ENCODE measurements around the gene COL4A1.

Gene COL4A1

DNA sequence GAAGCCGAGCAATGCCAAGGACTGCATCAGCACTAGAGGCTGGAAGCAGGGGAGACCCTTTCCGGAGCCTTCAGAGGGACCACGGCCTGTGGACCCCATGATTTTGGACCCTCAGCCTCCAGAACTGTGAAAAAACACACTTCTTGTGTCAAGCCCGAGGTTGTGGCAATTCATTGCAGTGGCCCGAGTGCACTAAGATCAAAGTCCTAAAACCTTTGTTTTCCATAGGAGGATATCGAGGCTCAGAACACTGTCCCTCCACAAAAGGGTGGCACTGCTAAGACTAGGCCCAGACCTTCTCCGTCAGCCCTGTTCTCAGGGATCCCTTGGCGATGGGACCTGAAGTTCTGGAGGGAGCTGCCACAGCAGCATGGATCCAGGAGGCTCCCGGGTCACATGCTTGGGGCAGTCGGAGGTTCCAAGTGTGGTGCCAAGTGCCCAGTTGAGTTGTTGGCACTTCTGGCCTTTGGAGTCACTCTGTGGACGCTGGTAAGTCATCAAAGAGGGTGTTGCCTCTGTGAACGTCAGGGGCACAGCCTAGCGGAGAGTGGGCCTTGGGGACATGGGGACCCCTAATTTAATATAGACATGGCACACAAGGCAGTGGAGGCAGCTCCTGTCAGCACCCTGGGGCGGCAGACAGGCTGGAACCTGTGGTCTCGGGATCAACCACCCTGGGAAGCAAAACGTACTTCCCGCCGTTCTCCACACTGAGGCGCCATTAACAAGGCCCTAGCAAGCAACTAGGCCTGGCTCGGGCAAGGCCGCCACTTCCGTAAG lies 199.2 kb downstream of the COL4A1 start:
- no peak for DNase-seq

GRCh38 chr13:110106726-110107125 lies 200.2 kb downstream of the COL4A1 start:
- DNase-seq = no peak

DNA sequence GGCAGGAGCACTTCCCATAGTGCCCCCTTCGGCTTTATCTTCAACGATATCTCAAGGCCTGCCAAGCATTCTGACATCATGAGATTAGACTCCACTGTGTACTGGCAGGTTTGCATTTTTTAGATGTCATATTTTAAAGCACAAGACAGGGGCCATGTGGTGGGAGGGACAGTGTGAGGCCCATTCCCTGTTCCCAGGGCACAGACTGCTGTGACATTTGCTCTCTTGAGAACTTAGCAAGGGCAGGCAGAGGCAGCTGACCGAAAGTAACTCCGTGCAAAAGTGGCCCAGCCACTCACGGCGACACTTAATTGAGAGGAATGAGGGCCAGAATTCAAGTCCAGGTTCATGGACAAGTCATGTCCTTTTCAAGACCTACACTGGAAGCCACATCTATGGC lies 201.8 kb downstream of the COL4A1 start:
- DNase-seq = no peak

DNA sequence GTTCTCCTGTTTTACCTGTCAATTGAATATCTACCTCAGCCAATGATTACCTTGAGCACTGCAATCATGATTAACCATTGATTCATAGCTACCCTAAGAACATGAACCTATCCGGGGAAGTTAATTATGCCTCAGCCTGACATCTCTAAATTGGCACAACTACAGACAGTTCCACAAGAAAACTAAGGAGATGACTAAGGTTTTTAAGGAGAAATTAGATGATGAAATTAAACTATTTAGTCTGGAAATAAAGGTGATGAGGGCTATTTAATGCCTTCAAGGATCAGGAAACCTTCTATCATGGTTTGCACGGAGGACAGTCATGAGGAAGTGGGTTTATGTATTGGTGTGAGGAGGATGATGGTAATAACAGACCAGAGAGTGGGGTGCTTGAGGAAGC lies 203.4 kb downstream of the COL4A1 start:
- DNase-seq = no peak

- DNase-seq = no peak
These were observed 203.9 kb downstream of the COL4A1 start for GRCh38 chr13:110103026-110103425.

- no peak for DNase-seq
These were observed 204.9 kb downstream of the COL4A1 start for GRCh38 chr13:110102053-110102452.

- DNase-seq = no peak
These were observed 207.0 kb downstream of the COL4A1 start for GRCh38 chr13:110099922-110100321.

Measured in activated CD8-positive, alpha-beta memory T cell treated with anti-CD3 and anti-CD28 coated beads for 24 hours (primary cell).